Measurements from ENCODE around the gene TLE4.

TLE4 gene

GRCh38 chr9:79691496-79691895 is 119.7 kb downstream of the TLE4 start:
- DNase-seq (ENCODE audit: low read depth in 2 of 2) = no peak

DNA sequence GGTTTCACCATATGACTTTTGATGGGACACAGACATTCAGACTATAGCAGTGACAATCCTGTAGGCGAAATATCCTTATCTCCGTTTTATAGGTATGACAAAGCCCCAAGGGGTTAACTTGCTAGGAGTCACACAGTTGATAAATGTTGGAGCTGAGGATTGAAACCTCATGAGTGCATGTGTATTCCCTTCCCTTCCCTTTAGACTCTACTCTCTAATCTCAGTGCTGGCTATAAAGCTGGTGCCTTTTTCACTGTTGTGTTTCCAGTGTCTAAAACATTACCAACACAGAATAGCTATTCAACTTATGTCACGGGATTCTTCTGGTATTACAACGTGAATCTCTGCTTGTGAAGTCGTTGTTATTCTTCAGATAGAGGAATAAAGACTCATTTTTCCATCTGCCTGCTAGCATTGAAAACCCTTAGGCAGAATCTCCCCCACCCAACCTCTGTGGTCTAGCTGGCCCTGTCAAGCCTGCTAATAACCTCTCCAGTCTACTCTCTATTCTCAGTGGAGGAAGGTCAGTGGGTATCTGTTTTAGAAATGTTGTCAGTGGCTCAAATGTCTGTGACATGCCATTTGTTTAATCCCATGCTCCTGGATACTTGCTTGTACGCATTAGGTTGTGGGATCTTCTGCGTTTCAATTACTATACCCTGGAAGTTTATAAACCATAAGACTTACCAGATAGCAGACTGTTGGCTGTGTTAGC is 121.2 kb downstream of the TLE4 start:
- DNase-seq (ENCODE audit: low read depth in 2 of 2) = no peak

GRCh38 chr9:79693750-79694149 is 122.0 kb downstream of the TLE4 start:
- DNase-seq (ENCODE audit: low read depth in 2 of 2) = no peak

DNA sequence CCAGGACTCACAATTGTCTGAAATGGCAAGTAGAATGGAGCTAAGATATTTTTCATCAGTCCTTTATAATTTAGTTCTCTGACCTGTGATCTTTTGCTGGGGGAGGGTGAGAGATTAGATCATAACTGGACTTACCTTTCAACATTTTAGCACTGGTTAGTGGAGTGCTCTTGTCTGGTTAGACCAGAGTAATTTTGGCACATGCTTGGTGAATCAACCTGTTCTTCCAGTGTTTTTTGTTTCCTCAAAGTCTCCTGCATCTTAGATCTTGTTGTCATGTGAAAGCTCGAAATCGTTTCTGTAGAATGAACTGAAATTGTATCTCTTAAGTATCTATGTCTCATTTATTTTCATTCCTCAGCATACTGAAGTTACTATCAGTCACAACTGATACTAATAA is 122.4 kb downstream of the TLE4 start:
- DNase-seq (ENCODE audit: low read depth in 2 of 2) = no peak

- no peak for DNase-seq (ENCODE audit: low read depth in 2 of 2)
Observed at GRCh38 chr9:79694676-79695400, 123.1 kb downstream of the TLE4 start.

DNA sequence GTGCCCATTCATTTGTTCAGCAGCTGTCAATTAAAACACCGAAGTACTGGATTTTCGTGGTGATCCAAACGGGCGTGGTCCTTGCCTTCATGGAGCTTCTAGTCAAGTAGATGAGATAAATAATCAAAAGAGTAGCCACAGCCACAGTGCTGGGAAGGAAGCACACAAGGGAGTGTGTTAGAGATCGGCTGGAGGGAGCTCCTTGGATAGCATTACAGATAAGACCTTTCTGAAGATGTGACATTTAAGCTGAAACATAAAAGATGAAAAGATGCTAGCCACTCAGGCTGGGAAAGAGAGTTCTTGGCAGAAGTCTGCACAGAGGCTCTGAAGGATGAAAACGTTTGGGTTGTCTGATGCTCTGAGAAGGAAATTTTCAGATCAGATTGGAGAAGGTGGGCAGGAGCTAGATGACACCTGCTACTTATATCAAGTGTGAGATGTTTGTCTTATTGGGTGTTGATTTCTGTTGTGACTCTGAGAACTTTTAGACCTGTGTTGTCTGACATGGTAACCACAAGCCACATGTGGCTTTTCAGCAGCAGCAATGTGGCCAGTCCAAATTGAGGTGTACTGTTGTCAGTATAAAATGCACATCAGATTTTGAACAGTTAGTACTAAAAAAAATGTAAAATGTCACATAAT is 123.9 kb downstream of the TLE4 start:
- no peak for DNase-seq (ENCODE audit: low read depth in 2 of 2)

- no peak for DNase-seq (ENCODE audit: low read depth in 2 of 2)
Observed at GRCh38 chr9:79698967-79699366, 127.2 kb downstream of the TLE4 start.

DNA sequence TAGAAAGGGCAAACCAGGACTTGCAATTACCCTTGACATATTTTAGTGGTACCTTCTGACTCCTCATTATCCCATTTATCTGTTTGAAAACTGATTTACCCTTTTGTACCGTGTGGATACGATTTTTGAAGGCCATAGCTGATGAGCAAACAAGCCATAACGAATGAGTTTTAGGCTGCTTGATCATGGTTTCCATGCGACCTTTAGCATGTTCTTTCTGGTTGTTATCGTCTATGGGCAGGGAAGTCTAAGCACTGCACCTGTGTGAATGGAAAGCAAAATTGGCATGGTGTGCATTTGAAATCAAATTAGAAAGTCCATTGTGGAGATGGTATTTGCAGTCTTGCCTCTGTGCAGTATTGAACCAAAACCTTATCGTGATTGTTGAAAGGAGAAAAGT is 127.7 kb downstream of the TLE4 start:
- DNase-seq (ENCODE audit: low read depth in 2 of 2) = no peak

DNA sequence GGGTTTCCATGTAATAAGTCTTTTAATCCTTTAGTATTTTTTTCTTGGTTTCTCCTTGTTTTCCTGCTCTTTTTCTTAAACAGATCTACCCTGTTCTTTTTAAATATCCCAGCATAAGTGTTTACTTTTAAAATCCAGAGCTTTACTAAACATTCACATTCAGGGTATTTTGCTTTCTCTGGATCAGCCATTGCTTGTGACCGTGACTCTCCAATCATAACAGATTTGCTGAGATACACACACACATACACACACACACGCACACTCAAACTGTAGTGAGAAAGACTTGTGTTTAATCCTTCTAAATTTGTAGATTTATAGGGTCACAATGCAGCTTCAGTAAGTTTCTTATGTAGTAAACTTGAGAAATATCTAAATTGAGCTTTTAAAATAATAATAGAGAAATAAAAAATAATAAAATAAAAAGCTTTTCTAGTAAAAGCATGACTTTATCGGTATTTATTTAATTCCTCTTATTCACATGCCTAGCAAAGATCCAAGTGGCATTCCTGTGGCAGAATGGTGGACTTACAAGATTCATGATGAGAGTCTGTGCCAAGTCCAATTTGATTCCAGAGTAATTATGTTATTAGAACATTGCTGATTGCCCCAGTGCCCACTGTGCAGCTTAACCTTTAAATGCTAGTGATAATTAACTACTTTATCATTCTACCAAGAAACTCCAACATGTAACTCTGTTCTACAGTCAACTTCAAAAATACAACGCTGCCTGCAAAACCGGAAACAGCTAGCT is 129.0 kb downstream of the TLE4 start:
- no peak for DNase-seq (ENCODE audit: low read depth in 2 of 2)

- no peak for DNase-seq (ENCODE audit: low read depth in 2 of 2)
Observed at GRCh38 chr9:79701651-79702050, 129.9 kb downstream of the TLE4 start.

GRCh38 chr9:79705704-79706103 is 133.9 kb downstream of the TLE4 start:
- no peak for DNase-seq (ENCODE audit: low read depth in 2 of 2)

GRCh38 chr9:79706512-79706911 is 134.7 kb downstream of the TLE4 start:
- no peak for DNase-seq (ENCODE audit: low read depth in 2 of 2)

DNA sequence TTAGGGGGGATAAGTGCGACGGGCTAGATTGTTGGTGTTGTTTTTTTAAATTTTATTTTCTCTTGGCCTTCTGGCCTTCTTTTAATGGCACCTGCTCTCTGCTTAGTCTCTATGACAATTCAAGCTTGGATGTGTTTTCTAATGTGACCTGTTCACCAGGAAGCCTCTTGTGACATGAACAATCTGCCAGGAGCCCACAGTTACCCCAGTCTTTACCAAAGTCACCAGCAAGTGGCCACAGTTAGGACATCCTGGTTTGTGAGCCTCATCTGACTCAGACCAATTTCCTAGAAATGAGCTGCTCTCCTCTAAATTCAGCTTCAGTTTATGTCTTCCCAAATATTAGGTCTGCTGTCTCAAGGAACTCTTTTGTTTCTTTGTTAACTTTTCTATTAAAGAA is 135.8 kb downstream of the TLE4 start:
- DNase-seq (ENCODE audit: low read depth in 2 of 2) = no peak

- DNase-seq (ENCODE audit: low read depth in 2 of 2) = no peak
Observed at GRCh38 chr9:79708541-79708940, 136.8 kb downstream of the TLE4 start.

- DNase-seq (ENCODE audit: low read depth in 2 of 2) = no peak
Observed at GRCh38 chr9:79709743-79710674, 138.2 kb downstream of the TLE4 start.

DNA sequence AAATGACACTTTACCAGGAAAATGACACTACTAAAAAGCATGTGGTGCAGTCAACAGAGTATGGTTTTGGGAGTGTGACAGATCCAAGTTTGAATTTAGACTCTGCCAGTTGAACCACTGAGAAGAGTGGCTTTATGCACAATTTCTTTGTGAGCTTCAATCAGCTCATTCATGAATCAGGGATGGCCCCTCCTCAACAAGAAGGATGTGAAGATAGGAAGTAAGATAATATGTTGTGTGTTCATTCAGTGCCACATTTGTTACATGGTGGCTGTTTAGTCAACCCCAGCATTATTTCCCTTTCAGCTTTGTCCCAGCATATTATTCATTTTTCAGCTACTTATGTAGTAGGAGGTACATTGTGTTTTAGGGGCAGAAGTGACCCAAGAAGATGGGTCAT is 140.1 kb downstream of the TLE4 start:
- DNase-seq (ENCODE audit: low read depth in 2 of 2) = no peak

DNA sequence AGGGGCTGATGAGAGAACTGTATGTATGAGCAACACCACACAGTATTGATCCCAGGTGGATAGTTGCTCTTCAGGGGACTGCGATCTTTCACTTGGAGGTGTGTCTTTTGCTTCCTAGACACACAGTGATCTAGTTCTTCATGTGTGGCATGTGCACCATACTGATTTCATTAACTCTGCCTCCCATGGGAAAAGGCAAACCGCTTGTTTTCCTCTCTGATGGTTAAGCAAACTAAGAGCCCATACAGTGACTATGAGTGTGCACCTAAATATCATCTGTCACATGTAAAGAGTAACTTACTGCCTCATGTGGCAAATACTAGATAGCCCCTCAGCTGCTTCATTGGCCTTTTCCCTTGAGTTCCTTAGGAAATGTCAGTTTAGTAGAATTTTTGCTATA is 147.3 kb downstream of the TLE4 start:
- no peak for DNase-seq (ENCODE audit: low read depth in 2 of 2)

DNA sequence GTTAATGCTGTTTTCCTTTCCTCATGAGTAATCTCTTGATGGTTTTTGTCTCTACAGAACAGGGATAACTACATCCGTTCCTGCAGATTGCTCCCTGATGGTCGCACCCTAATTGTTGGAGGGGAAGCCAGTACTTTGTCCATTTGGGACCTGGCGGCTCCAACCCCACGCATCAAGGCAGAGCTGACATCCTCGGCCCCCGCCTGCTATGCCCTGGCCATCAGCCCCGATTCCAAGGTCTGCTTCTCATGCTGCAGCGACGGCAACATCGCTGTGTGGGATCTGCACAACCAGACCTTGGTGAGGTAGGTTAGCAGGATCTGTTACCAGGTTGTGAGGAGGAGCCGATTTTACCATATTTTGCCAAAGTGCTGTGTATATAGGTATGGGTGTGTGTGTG is 148.2 kb downstream of the TLE4 start:
- no peak for DNase-seq (ENCODE audit: low read depth in 2 of 2)

DNA sequence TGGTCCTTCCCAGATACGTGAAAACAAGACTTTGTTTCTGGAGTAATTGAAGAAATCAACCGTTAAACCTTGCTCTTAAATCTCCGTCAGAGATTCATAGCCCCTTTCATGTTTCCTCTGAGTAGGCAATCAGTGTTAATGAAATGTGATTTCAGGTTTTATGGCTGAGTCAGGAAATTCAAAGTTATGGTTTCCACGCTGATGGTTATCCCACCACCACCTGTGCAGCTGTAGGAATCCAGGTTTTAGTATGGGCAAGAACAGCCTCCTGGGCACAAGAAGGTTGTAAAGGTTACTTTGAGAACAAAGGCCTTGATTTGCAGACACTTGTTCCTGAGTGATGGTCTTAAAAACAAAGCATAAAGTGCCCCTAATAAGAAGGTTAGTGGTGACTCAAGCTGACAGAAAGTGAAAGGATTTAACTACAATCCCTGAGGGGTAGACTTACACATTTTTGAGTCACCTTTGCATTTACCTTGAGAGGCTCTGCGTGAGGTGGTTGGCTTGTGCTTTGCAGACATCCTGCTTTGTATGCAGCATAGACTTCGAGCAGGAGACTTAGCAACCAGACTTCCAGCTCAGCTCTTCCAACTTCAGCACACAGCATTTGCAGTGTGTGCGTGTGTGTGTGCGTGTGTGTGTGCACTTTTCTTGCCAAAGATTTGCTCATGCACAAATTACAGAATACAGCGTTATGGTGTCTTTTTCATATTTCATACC is 159.6 kb downstream of the TLE4 start:
- no peak for DNase-seq (ENCODE audit: low read depth in 2 of 2)

DNA sequence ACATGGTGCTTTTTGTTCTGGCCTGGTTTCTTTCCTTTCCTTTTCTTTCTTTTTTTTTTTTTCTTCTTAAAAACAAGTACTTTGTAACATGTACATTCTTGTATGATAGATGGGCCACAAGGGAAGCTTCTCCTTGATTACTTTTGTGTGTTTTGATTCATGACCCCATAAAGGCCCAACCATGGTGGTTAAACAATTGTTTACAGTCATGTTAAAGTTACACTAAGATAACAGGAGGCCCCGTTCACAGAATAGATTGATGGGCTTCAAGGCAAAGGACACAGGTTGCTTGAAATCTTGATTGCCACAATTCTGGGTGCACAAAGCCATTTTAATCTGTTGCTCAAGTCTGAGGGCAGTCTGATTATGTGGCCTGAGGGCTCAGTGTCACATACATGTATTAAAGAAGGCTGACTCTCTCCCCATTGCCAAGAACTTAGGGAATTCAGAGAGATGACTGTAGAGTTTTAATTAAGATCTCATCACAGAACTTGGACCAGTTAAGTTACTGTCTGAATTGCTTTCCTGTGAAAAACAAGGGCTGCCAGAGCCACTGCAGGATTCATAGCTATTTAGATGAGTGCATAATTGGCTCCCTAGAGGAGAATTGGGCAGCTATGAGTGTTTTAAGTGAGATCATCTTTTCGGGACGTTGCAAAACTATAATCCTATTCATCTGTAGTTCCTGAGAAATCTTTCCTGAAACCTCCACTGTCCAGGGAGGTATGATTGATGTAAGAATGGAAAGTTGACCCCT is 163.4 kb downstream of the TLE4 start:
- no peak for DNase-seq (ENCODE audit: low read depth in 2 of 2)

Data from stimulated activated CD4-positive, alpha-beta T cell treated with anti-CD3 and anti-CD28 coated beads, Interleukin-15, amount 100 ng/mL, for 48 hours (primary cell).